Measurements from ENCODE around the gene FKBP1B.
"Not testable (repeated sequence)": the region's sequence is repeated elsewhere in the genome, so short reads cannot be mapped to it uniquely, and the experiment has no call there.

Gene FKBP1B

GRCh38 chr2:24049485-24050021 lies at the start of gene FKBP1B:
FKBP1B (plus strand) TSS chr2:24049741; CDS start chr2:24049850, 109 bp downstream.
- DNase-seq (ENCODE audit: low read depth): peak; percentile 63

- no peak for DNase-seq (ENCODE audit: low read depth)
These were observed 41.8 kb upstream of the FKBP1B start for GRCh38 chr2:24007693-24008092.

- no peak for DNase-seq (ENCODE audit: low read depth)
These were observed 40.7 kb upstream of the FKBP1B start for GRCh38 chr2:24008672-24009366.

- no peak for DNase-seq (ENCODE audit: low read depth)
These were observed 40.2 kb upstream of the FKBP1B start for GRCh38 chr2:24009367-24009679.

- DNase-seq (ENCODE audit: low read depth): no peak
These were observed 39.7 kb upstream of the FKBP1B start, which contains the start of gene MFSD2B for GRCh38 chr2:24009680-24010476. MFSD2B (plus strand) TSS chr2:24010085; CDS start chr2:24010097, 12 bp downstream.

- DNase-seq (ENCODE audit: low read depth): no peak
These were observed 38.9 kb upstream of the FKBP1B start for GRCh38 chr2:24010477-24011249.

- no peak for DNase-seq (ENCODE audit: low read depth)
These were observed 38.1 kb upstream of the FKBP1B start for GRCh38 chr2:24011250-24012104.

- DNase-seq (ENCODE audit: low read depth): no peak
These were observed 36.9 kb upstream of the FKBP1B start for GRCh38 chr2:24012521-24013188.

- not testable (repeated sequence) for DNase-seq (ENCODE audit: low read depth)
These were observed 34.6 kb upstream of the FKBP1B start for GRCh38 chr2:24014902-24015301.

- DNase-seq (ENCODE audit: low read depth): no peak
These were observed 33.8 kb upstream of the FKBP1B start for GRCh38 chr2:24015562-24016375.

- DNase-seq (ENCODE audit: low read depth): no peak
These were observed 33.2 kb upstream of the FKBP1B start for GRCh38 chr2:24016376-24016761.

GRCh38 chr2:24016853-24017703 lies 32.5 kb upstream of the FKBP1B start:
- no peak for DNase-seq (ENCODE audit: low read depth)

- DNase-seq (ENCODE audit: low read depth): no peak
These were observed 31.8 kb upstream of the FKBP1B start for GRCh38 chr2:24017711-24018110.

GRCh38 chr2:24018241-24018640 lies 31.3 kb upstream of the FKBP1B start:
- no peak for DNase-seq (ENCODE audit: low read depth)

GRCh38 chr2:24019729-24020128 lies 29.8 kb upstream of the FKBP1B start:
- DNase-seq (ENCODE audit: low read depth): no peak

- DNase-seq (ENCODE audit: low read depth): no peak
These were observed 29.3 kb upstream of the FKBP1B start for GRCh38 chr2:24020244-24020643.

GRCh38 chr2:24021122-24021998 lies 28.2 kb upstream of the FKBP1B start:
- DNase-seq (ENCODE audit: low read depth): peak; percentile 15

GRCh38 chr2:24022324-24022974 lies 27.1 kb upstream of the FKBP1B start:
- DNase-seq (ENCODE audit: low read depth): no peak
